Muscle layer of colon (tissue), 2 donors: ENCODE measurements around the gene BRD3OS.
"Not testable (repeated sequence)": the region's sequence is repeated elsewhere in the genome, so short reads cannot be mapped to it uniquely, and the experiment has no call there.

Source experiments
- H3K27ac ChIP-seq: one replicate; pipeline ENCODE4 v1.7.0; 2013; ENCODE audit warnings: low read depth, mild to moderate bottlenecking, low read length, moderate library complexity
- H3K27me3 ChIP-seq, 2 donors: one replicate each; pipeline ENCODE4 v1.7.0; 2013; ENCODE audit warnings: low read length in 2 of 2, mild to moderate bottlenecking in 2 of 2; ENCODE audit not compliant: insufficient read depth in 2 of 2, control insufficient read depth in 1 of 2
- H3K36me3 ChIP-seq: one replicate; pipeline ENCODE4 v1.7.0; 2013; ENCODE audit warnings: mild to moderate bottlenecking, low read length; ENCODE audit not compliant: insufficient read depth
- H3K4me1 ChIP-seq: one replicate; pipeline ENCODE4 v1.7.0; 2013; ENCODE audit warnings: mild to moderate bottlenecking, low read length; ENCODE audit not compliant: insufficient read depth
- H3K4me3 ChIP-seq, 2 donors: one replicate each; pipeline ENCODE4 v1.7.0; 2013; ENCODE audit warnings: low read length in 2 of 2, low read depth in 1 of 2, mild to moderate bottlenecking in 1 of 2, moderate library complexity in 1 of 2
- H3K9ac ChIP-seq: one replicate; pipeline ENCODE4 v1.7.0; 2013; ENCODE audit warnings: low read length
- H3K9me3 ChIP-seq: one replicate; pipeline ENCODE4 v1.7.0; 2013; ENCODE audit warnings: mild to moderate bottlenecking, low read length
- donor health status: abdominal sarcoma.
- donor health status: Adenocarcinoma of cecum.

BRD3OS gene

GRCh38 chr9:134064711-134065110 lies 39.4 kb downstream of the BRD3OS start:
- Histone ChIP-seq H3K4me1 (peaks cover 60% of the 10 kb centered on the region), H3K36me3 (no peaks in the 10 kb centered on the region), H3K9me3 (no peaks in the 10 kb centered on the region), H3K4me3 (no peak overlapping the region), H3K9ac (no peak overlapping the region), H3K27ac (no peak overlapping the region), H3K27me3 (no peaks in the 10 kb centered on the region)

GRCh38 chr9:134065612-134066419 lies 40.5 kb downstream of the BRD3OS start:
- Histone ChIP-seq H3K9ac (peak overlapping the region; percentile 47), H3K27me3 (no peaks in the 10 kb centered on the region), H3K36me3 (no peaks in the 10 kb centered on the region), H3K9me3 (no peaks in the 10 kb centered on the region), H3K27ac (peak overlapping the region; percentile 91), H3K4me1 (peaks cover 51% of the 10 kb centered on the region), H3K4me3 (peak overlapping the region; percentile 66 to 96)

GRCh38 chr9:134066526-134066912 lies 41.2 kb downstream of the BRD3OS start:
- H3K4me1 ChIP-seq, result peaks cover 44% of the 10 kb centered on the region
- H3K36me3 ChIP-seq, result no peaks in the 10 kb centered on the region
- no peaks in the 10 kb centered on the region for H3K27me3 ChIP-seq
- peak overlapping the region; percentile 91 for H3K27ac ChIP-seq
- peak overlapping the region; percentile 66 to 96 for H3K4me3 ChIP-seq
- H3K9ac ChIP-seq, result peak overlapping the region; percentile 47
- H3K9me3 ChIP-seq, result no peaks in the 10 kb centered on the region

DNA sequence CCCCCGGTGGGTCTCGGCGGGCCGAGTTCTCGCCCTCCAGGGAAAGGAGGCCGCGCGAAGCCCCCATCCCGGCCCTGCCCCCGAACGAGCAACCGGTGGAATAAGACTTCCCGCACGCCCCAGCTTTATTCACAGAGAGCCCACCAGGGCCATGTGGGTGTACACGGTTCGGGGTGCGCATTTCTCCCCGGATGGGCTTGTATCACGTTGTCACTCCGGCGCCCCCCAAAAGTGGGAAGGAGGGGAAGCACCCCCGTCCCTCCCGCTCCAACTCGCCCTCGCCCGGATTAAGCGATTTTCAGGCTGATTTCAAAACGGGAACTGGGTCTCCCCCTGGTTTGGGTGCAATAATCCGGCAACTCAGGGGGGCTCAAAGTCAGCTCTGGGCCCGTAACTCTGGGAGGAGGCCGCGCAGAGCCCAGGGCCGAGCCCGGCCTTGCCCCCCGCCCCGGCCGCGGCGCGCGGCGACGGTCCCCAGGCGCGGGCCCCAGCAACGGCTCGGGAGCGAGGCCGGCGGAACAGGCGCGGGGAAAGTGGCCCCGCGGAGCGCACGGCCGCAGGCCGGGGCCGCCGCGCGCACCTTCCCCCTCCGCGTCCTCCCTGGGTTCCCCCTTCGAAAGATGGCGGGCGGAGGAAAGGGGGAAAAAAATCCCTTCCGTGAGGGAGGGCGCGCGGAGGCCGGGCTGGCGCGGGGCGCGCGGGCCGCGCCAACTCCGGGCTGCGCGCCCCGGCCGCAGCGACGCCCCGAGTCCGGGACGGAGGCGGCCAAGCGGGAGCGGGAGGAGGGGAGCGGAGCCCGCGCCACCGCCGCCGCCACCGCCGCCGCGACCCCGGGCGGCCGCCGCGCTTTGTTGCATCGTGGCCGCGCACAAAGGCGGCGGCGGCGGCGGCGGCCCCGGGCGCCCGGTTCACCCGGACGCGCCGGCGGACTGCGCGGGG lies 41.9 kb downstream of the BRD3OS start:
- H3K4me3 ChIP-seq, result peak overlapping the region; percentile 66 to 96
- peak overlapping the region; percentile 91 for H3K27ac ChIP-seq
- no peaks in the 10 kb centered on the region for H3K27me3 ChIP-seq
- H3K36me3 ChIP-seq, result no peaks in the 10 kb centered on the region
- peaks cover 38% of the 10 kb centered on the region for H3K4me1 ChIP-seq
- no peaks in the 10 kb centered on the region for H3K9me3 ChIP-seq
- H3K9ac ChIP-seq, result peak overlapping the region; percentile 47

DNA sequence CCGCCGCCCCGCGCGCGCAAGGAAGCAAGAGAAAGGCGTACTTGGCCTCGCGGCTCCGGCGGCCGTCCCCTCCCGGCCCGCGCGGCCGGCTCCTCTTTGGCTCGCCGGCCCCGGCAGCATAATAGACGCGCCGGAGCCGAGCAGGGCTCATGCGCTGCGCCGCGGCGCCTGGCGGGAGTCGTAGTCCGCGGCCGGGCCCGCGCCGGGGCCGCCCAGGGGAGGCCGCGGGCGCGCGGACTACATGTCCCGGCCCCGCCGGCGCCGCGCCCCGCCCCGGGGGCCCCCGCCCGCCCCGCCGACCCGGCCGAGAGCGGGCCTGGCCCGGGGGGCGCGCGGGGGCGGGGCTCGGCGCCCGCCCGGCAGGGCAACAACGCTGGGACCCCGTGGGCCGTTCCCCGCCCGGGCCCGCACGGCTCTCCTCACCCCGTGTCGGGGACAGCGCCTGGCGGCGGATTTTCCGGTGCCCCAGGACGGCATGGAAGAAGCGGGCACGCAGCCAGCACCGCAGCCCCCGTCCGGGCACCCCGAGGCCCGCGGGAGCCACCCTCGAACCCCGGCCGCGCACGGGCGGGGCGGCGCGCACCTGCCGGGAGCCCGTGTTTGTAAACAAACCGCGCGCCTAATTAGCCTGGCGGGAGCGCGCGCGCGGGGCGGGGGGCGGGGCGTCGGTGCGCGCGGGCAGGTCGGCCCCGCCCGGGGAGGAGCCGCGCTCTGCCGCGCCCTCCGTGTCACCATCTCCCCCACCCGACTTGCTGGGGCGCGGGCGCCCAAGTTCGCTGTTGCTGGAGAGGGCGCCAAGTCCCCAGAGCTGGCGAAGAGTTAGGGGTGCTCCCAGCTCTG lies 42.8 kb downstream of the BRD3OS start, which contains the start of gene BRD3:
Gene BRD3 (minus strand): TSS at position 123 of the 840 bp plus-strand sequence. CDS start 14,549 bp downstream, outside the sequence.
- Histone ChIP-seq H3K27me3 (no peaks in the 10 kb centered on the region), H3K9me3 (no peaks in the 10 kb centered on the region), H3K9ac (peak within 1 kb of the TSS; percentile 49), H3K4me1 (peaks cover 28% of the 10 kb centered on the region), H3K36me3 (no peaks in the 10 kb centered on the region), H3K27ac (peak within 1 kb of the TSS; percentile 91), H3K4me3 (peak within 1 kb of the TSS; percentile 73 to 96)

DNA sequence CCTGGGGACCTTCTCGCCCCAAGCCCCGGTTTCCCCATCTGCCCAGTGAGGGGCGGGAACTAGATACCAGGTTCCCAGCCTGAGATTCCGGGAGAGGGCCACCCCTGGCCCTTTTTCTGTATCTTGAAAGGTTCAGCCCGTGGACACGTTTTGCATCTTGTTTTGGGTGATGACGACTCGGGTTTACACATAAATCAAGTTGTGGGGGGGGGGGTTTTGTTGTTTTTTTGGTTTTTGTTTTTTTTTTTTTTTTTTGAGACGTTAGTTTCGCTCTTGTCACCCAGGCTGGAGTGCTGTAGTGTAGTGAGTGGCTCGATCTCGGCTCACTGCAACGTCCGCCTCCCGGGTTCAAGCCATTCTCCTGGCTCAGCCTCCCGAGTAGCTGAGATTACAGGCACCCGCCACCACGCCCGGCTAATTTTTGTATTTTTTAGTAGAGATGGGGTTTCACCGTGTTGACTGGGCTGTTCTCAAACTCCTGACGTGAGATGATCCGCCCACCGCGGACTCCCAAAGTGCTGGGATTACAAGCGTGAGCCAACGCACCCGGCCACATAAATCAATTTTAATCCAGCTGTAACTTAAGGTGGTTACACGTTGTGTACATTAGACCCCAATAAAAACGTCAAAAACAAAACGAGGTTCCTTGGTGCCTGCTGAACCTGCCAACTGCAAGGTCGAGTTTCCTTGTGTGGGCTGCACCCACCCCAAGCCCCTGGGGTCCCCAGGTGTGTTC lies 43.6 kb downstream of the BRD3OS start:
- peaks cover 24% of the 10 kb centered on the region for H3K4me1 ChIP-seq
- no peaks in the 10 kb centered on the region for H3K27me3 ChIP-seq
- peak overlapping the region; percentile 49 for H3K9ac ChIP-seq
- peak overlapping the region; percentile 87 for H3K27ac ChIP-seq
- no peaks in the 10 kb centered on the region for H3K36me3 ChIP-seq
- H3K9me3 ChIP-seq, result no peaks in the 10 kb centered on the region
- peak overlapping the region; percentile 73 to 87 for H3K4me3 ChIP-seq

- peaks cover 22% of the 10 kb centered on the region for H3K4me1 ChIP-seq
- H3K27me3 ChIP-seq, result no peaks in the 10 kb centered on the region
Observed at GRCh38 chr9:134069480-134070399, 44.5 kb downstream of the BRD3OS start.

GRCh38 chr9:134071149-134071548 lies 45.9 kb downstream of the BRD3OS start:
- Histone ChIP-seq H3K36me3 (no peaks in the 10 kb centered on the region), H3K9me3 (no peaks in the 10 kb centered on the region), H3K27ac (no peak overlapping the region), H3K27me3 (no peaks in the 10 kb centered on the region), H3K4me3 (no peak overlapping the region), H3K4me1 (peaks cover 11% of the 10 kb centered on the region), H3K9ac (no peak overlapping the region)

More at GRCh38 chr9:134069480-134070399, 44.5 kb downstream of the BRD3OS start:
- Histone ChIP-seq H3K4me3 (no peak overlapping the region), H3K36me3 (no peaks in the 10 kb centered on the region), H3K27ac (no peak overlapping the region), H3K9me3 (no peaks in the 10 kb centered on the region), H3K9ac (no peak overlapping the region)

GRCh38 chr9:134072683-134073082 lies 47.4 kb downstream of the BRD3OS start:
- H3K9me3 ChIP-seq, H3K27ac ChIP-seq, H3K36me3 ChIP-seq, H3K27me3 ChIP-seq, H3K4me1 ChIP-seq, H3K9ac ChIP-seq, H3K4me3 ChIP-seq: not testable (repeated sequence)

GRCh38 chr9:134073500-134073899 lies 48.2 kb downstream of the BRD3OS start:
- no peak overlapping the region for H3K4me3 ChIP-seq
- no peak overlapping the region for H3K9ac ChIP-seq
- no peak overlapping the region for H3K27ac ChIP-seq
- peaks cover 6% of the 10 kb centered on the region for H3K4me1 ChIP-seq
- H3K9me3 ChIP-seq, result no peaks in the 10 kb centered on the region
- no peaks in the 10 kb centered on the region for H3K27me3 ChIP-seq
- H3K36me3 ChIP-seq, result no peaks in the 10 kb centered on the region
